Loucy (cell line): Measurements from ENCODE around the gene COX6B2.

Experiments
- H2AFZ ChIP-seq: fragments of 200-600 bp; sonication (generic); 2 replicates; pipeline ENCODE4 v1.6.0; 2016; ENCODE audit warnings: antibody characterized with exemption, mild to moderate bottlenecking, low read length, moderate library complexity
- H3F3A ChIP-seq: fragments of 200-600 bp; 2 replicates; pipeline ENCODE4 v1.6.0; 2016; ENCODE audit warnings: antibody characterized with exemption, low read depth, mild to moderate bottlenecking
- H3K27me3 ChIP-seq: fragments of 200-600 bp; sonication (generic); 2 replicates; pipeline ENCODE4 v1.6.1; 2014; ENCODE audit warnings: low read length, mild to moderate bottlenecking; ENCODE audit not compliant: insufficient read depth, poor library complexity, severe bottlenecking
- H3K36me3 ChIP-seq: fragments of 200-600 bp; sonication (generic); 2 replicates; pipeline ENCODE4 v1.6.1; 2016; ENCODE audit warnings: low read length; ENCODE audit not compliant: insufficient read depth
- H3K4me1 ChIP-seq: fragments of 200-600 bp; sonication (generic); 2 replicates; pipeline ENCODE4 v1.5.1; 2014; ENCODE audit warnings: low read length, mild to moderate bottlenecking; ENCODE audit not compliant: insufficient read depth, poor library complexity, severe bottlenecking
- H3K4me2 ChIP-seq: fragments of 200-600 bp; sonication (generic); 2 replicates; pipeline ENCODE4 v1.6.0; 2014; ENCODE audit warnings: antibody characterized with exemption, low read length, low read depth, mild to moderate bottlenecking; ENCODE audit not compliant: poor library complexity, severe bottlenecking
- H3K4me3 ChIP-seq: fragments of 200-600 bp; sonication (generic); 2 replicates; pipeline ENCODE4 v1.5.1; 2014; ENCODE audit warnings: low read length, mild to moderate bottlenecking, mixed read lengths; ENCODE audit not compliant: poor library complexity, severe bottlenecking
- H3K79me2 ChIP-seq: fragments of 200-600 bp; sonication (generic); 2 replicates; pipeline ENCODE4 v1.6.1; 2014; ENCODE audit warnings: low read length; ENCODE audit not compliant: insufficient read depth
- H3K9ac ChIP-seq: fragments of 200-600 bp; sonication (generic); 2 replicates; pipeline ENCODE4 v1.6.0; 2014; ENCODE audit warnings: mild to moderate bottlenecking, low read depth, low read length, moderate library complexity; ENCODE audit not compliant: poor library complexity, severe bottlenecking
- H3K9me2 ChIP-seq: fragments of 200-600 bp; sonication (generic); replicated peaks from 2 replicates; pipeline ENCODE4 v1.6.1; 2016; ENCODE audit warnings: low read depth, low read length, mixed read lengths
- H3K9me3 ChIP-seq: fragments of 200-600 bp; sonication (generic); 2 replicates; pipeline ENCODE4 v1.6.1; 2014; ENCODE audit warnings: mild to moderate bottlenecking, antibody characterized with exemption, low read length, low read depth; ENCODE audit not compliant: insufficient read depth
- H4K20me1 ChIP-seq: fragments of 200-600 bp; sonication (generic); 2 replicates; pipeline ENCODE4 v1.6.0; 2014; ENCODE audit warnings: antibody characterized with exemption, low read length, mild to moderate bottlenecking; ENCODE audit not compliant: insufficient read depth, poor library complexity, severe bottlenecking
- CTCF ChIP-seq: fragments of 200-600 bp; sonication (generic); conservative IDR thresholded peaks from 2 replicates; pipeline ENCODE4 v1.5.1; 2014; ENCODE audit warnings: mild to moderate bottlenecking, antibody characterized with exemption, low read length
- EZH2phosphoT487 ChIP-seq: fragments of 200-600 bp; IDR thresholded peaks from 2 replicates; pipeline ENCODE4 v1.6.1; 2018; ENCODE audit warnings: antibody characterized with exemption, mild to moderate bottlenecking, moderate library complexity, borderline replicate concordance

Gene COX6B2

GRCh38 chr19:55341595-55342531 lies 12.7 kb downstream of the COX6B2 start:
- Histone ChIP-seq H2AFZ (no peak overlapping the region), H3K9me3 (no peaks in the 10 kb centered on the region), H3K27me3 (no peaks in the 10 kb centered on the region), H3K36me3 (no peaks in the 10 kb centered on the region), H3K9me2 (no peaks in the 10 kb centered on the region), H3K9ac (peak overlapping the region; percentile 99), H3F3A (no peaks in the 10 kb centered on the region), H3K4me1 (peaks cover 29% of the 10 kb centered on the region), H4K20me1 (peaks cover 25% of the 10 kb centered on the region), H3K4me2 (peak overlapping the region; percentile 95), H3K4me3 (peak overlapping the region; percentile 99), H3K79me2 (peaks cover 29% of the 10 kb centered on the region)
- TF ChIP-seq EZH2phosphoT487 (no peak), CTCF (no peak)

GRCh38 chr19:55341171-55341588 lies 13.3 kb downstream of the COX6B2 start:
- peak overlapping the region; percentile 99 for H3K9ac ChIP-seq

GRCh38 chr19:55340784-55341147 lies 13.8 kb downstream of the COX6B2 start:
- H3K9ac ChIP-seq, result peak overlapping the region; percentile 99
- peaks cover 25% of the 10 kb centered on the region for H4K20me1 ChIP-seq
- no peaks in the 10 kb centered on the region for H3K9me3 ChIP-seq
- H3K27me3 ChIP-seq, result no peaks in the 10 kb centered on the region
- no peaks in the 10 kb centered on the region for H3K36me3 ChIP-seq
- H3K9me2 ChIP-seq, result no peaks in the 10 kb centered on the region
- peaks cover 29% of the 10 kb centered on the region for H3K4me1 ChIP-seq
- peak overlapping the region; percentile 99 for H3K4me3 ChIP-seq
- TF ChIP-seq CTCF (peak; percentile 53), EZH2phosphoT487 (no peak)
- no peak overlapping the region for H2AFZ ChIP-seq
- peaks cover 29% of the 10 kb centered on the region for H3K79me2 ChIP-seq
- H3F3A ChIP-seq, result no peaks in the 10 kb centered on the region
- peak overlapping the region; percentile 95 for H3K4me2 ChIP-seq

More at GRCh38 chr19:55341171-55341588, 13.3 kb downstream of the COX6B2 start:
- H3K9me2 ChIP-seq, result no peaks in the 10 kb centered on the region
- H3K4me1 ChIP-seq, result peaks cover 29% of the 10 kb centered on the region
- no peak overlapping the region for H2AFZ ChIP-seq
- TF ChIP-seq CTCF, result no peak
- no peak for TF ChIP-seq EZH2phosphoT487
- no peaks in the 10 kb centered on the region for H3K9me3 ChIP-seq
- H3K4me2 ChIP-seq, result peak overlapping the region; percentile 95
- peaks cover 25% of the 10 kb centered on the region for H4K20me1 ChIP-seq
- peak overlapping the region; percentile 99 for H3K4me3 ChIP-seq
- H3K27me3 ChIP-seq, result no peaks in the 10 kb centered on the region
- H3K79me2 ChIP-seq, result peaks cover 29% of the 10 kb centered on the region
- H3K36me3 ChIP-seq, result no peaks in the 10 kb centered on the region
- no peaks in the 10 kb centered on the region for H3F3A ChIP-seq
